ENCODE data around the gene HYCC1. TPM values are rescaled to one million over a fixed set of nuclear protein-coding genes. Genes with fewer than 3 reads are reported as not detected.

Gene HYCC1
- total RNA-seq, 1 experiment from 2014 or later = 126 TPM

GRCh38 chr7:23003505-23004246, 10.3 kb downstream of the HYCC1 start:
- Mint-ChIP-seq H3K9me3 (no peaks in the 10 kb centered on the region), H3K27me3 (ENCODE audit: low read depth) (no peaks in the 10 kb centered on the region), H3K4me3 (no peak overlapping the region), H3K4me1 (peaks cover 39 to 54% of the 10 kb centered on the region in 2 experiments), H3K36me3 (ENCODE audit: insufficient read depth in 1 of 3, low read depth in 3 of 3) (no peaks in the 10 kb centered on the region), H3K27ac (peak overlapping the region in 1 of 3 experiments; percentile 28; a peak in 3 of 7 replicates)
- Histone ChIP-seq H4K91ac (ENCODE audit: insufficient read length, low read depth, low read length) (no peak overlapping the region), H4K8ac (replicated peaks; ENCODE audit: insufficient read length, low read depth, low read length) (no peak overlapping the region), H3K27me3 (ENCODE audit: insufficient read depth, low read length) (no peaks in the 10 kb centered on the region), H3K23ac (ENCODE audit: insufficient read length, low read depth, low read length) (no peak overlapping the region), H2AFZ (ENCODE audit: low read length) (no peak overlapping the region), H3K9ac (ENCODE audit: extremely low read depth, insufficient read length, low read length) (no peak overlapping the region), H3K18ac (ENCODE audit: insufficient read length, low read depth, low read length) (no peak overlapping the region), H2AK5ac (ENCODE audit: insufficient read length, low read length) (no peak overlapping the region), H4K20me1 (ENCODE audit: control insufficient read depth, insufficient read depth, insufficient read length) (no peaks in the 10 kb centered on the region), H3K27ac (ENCODE audit: insufficient read length, low read depth, low read length) (no peak overlapping the region), H3K4ac (ENCODE audit: low read depth, low read length) (no peak overlapping the region), H4K5ac (ENCODE audit: insufficient read length, low read depth, low read length) (no peak overlapping the region), H3K4me1 (ENCODE audit: insufficient read depth, low read length) (peaks cover 7% of the 10 kb centered on the region; the same call in 1 of the 2 replicates), H3K14ac (ENCODE audit: insufficient read depth, low read length) (no peak overlapping the region), H3K56ac (ENCODE audit: insufficient read length, low read depth, low read length) (no peak overlapping the region), H3K9me3 (ENCODE audit: control insufficient read depth, low read depth, low read length) (no peaks in the 10 kb centered on the region), H2BK15ac (ENCODE audit: low read depth, low read length) (no peak overlapping the region), H2BK120ac (ENCODE audit: low read depth, low read length, poor library complexity, severe bottlenecking) (no peak overlapping the region), H3K4me2 (ENCODE audit: insufficient read depth, insufficient read length, low read length) (no peak overlapping the region), H2BK5ac (ENCODE audit: insufficient read length, low read length) (no peak overlapping the region), H3K23me2 (ENCODE audit: insufficient read length, low read depth, low read length, poor library complexity, severe bottlenecking) (no peaks in the 10 kb centered on the region), H3K79me1 (ENCODE audit: insufficient read depth, low read depth, low read length, poor library complexity, severe bottlenecking) (peaks cover 2% of the 10 kb centered on the region), H2BK20ac (ENCODE audit: low read depth, low read length, poor library complexity, severe bottlenecking) (no peak overlapping the region), H3K79me2 (ENCODE audit: insufficient read depth, low read length) (peaks cover 19% of the 10 kb centered on the region; the same call in 1 of the 2 replicates), H3T11ph (ENCODE audit: low read length) (no peak overlapping the region), H2BK12ac (ENCODE audit: insufficient read length, low read depth, low read length) (no peak overlapping the region)
- TF ChIP-seq CTCF (conservative IDR thresholded peaks at IDR 0.05) = no peak
- no peak for DNase-seq
- no CpG with 5 or more reads among the region's 2 CpGs for WGBS (ENCODE audit: extremely low coverage, insufficient read length, low lambda C conversion rate)

Data from H9 (cell line).